ENCODE results near the gene IQGAP1. TPM values are rescaled to one million over a fixed set of nuclear protein-coding genes. Genes with fewer than 3 reads are reported as not detected.
"Not testable (repeated sequence)": the region's sequence is repeated elsewhere in the genome, so short reads cannot be mapped to it uniquely, and the experiment has no call there.

IQGAP1 gene
- 100 to 1,000 TPM; 151 to 188 (median 155) TPM for polyA plus RNA-seq (ENCODE audit: insufficient read length in 4 of 4)

GRCh38 chr15:90387534-90388461 lies at the start of gene IQGAP1:
TSS of gene IQGAP1 (plus strand) at chr15:90388242. CDS start at chr15:90388342, 100 bp downstream.
- DNase-seq (ENCODE audit: low read depth in 4 of 4, low spot score in 2 of 4): peak in 3 of 4 donors; percentile 78 to 88 (median 81)

- DNase-seq (ENCODE audit: low read depth in 4 of 4, low spot score in 2 of 4): no peak
Observed at GRCh38 chr15:90338532-90338931, 49.5 kb upstream of the IQGAP1 start.

- no peak for DNase-seq (ENCODE audit: low read depth in 4 of 4, low spot score in 2 of 4)
Observed at GRCh38 chr15:90340345-90340744, 47.7 kb upstream of the IQGAP1 start.

- no peak for DNase-seq (ENCODE audit: low read depth in 4 of 4, low spot score in 2 of 4)
Observed at GRCh38 chr15:90343302-90343790, 44.7 kb upstream of the IQGAP1 start.

- DNase-seq (ENCODE audit: low read depth in 4 of 4, low spot score in 2 of 4): no peak
Observed at GRCh38 chr15:90344662-90345061, 43.4 kb upstream of the IQGAP1 start.

GRCh38 chr15:90345857-90346256 lies 42.2 kb upstream of the IQGAP1 start:
- DNase-seq (ENCODE audit: low read depth in 4 of 4, low spot score in 2 of 4): no peak

GRCh38 chr15:90347431-90348065 lies 40.5 kb upstream of the IQGAP1 start:
- not testable (repeated sequence) for DNase-seq (ENCODE audit: low read depth in 4 of 4, low spot score in 2 of 4)

GRCh38 chr15:90348456-90348855 lies 39.6 kb upstream of the IQGAP1 start:
- DNase-seq (ENCODE audit: low read depth in 4 of 4, low spot score in 2 of 4): no peak

GRCh38 chr15:90349072-90349471 lies 39.0 kb upstream of the IQGAP1 start:
- no peak for DNase-seq (ENCODE audit: low read depth in 4 of 4, low spot score in 2 of 4)

- no peak for DNase-seq (ENCODE audit: low read depth in 4 of 4, low spot score in 2 of 4)
Observed at GRCh38 chr15:90349821-90350220, 38.2 kb upstream of the IQGAP1 start.

GRCh38 chr15:90351479-90352106 lies 36.4 kb upstream of the IQGAP1 start:
- DNase-seq (ENCODE audit: low read depth in 4 of 4, low spot score in 2 of 4): no peak

GRCh38 chr15:90352107-90352893 lies 35.7 kb upstream of the IQGAP1 start, which contains the start of gene ZNF774:
TSS of gene ZNF774 (plus strand) at chr15:90352284. CDS start at chr15:90354661, 2,377 bp downstream.
- peak; percentile 92 to 98 (median 97) for DNase-seq (ENCODE audit: low read depth in 4 of 4, low spot score in 2 of 4)

GRCh38 chr15:90354986-90355385 lies 33.1 kb upstream of the IQGAP1 start:
- no peak for DNase-seq (ENCODE audit: low read depth in 4 of 4, low spot score in 2 of 4)

GRCh38 chr15:90358124-90359033 lies 29.7 kb upstream of the IQGAP1 start:
- no peak for DNase-seq (ENCODE audit: low read depth in 4 of 4, low spot score in 2 of 4)

GRCh38 chr15:90360746-90361145 lies 27.3 kb upstream of the IQGAP1 start:
- DNase-seq (ENCODE audit: low read depth in 4 of 4, low spot score in 2 of 4): no peak

GRCh38 chr15:90362936-90363212 lies 25.2 kb upstream of the IQGAP1 start:
- no peak for DNase-seq (ENCODE audit: low read depth in 4 of 4, low spot score in 2 of 4)

- no peak for DNase-seq (ENCODE audit: low read depth in 4 of 4, low spot score in 2 of 4)
Observed at GRCh38 chr15:90364251-90364650, 23.8 kb upstream of the IQGAP1 start.

- DNase-seq (ENCODE audit: low read depth in 4 of 4, low spot score in 2 of 4): no peak
Observed at GRCh38 chr15:90365414-90366055, 22.5 kb upstream of the IQGAP1 start.

GRCh38 chr15:90367576-90367975 lies 20.5 kb upstream of the IQGAP1 start:
- DNase-seq (ENCODE audit: low read depth in 4 of 4, low spot score in 2 of 4): no peak

Measured in left renal cortex interstitium (tissue), 4 donors.